WTC11 (cell line): ENCODE measurements around the gene MCF2L. TPM values are rescaled to one million over a fixed set of nuclear protein-coding genes. Genes with fewer than 3 reads are reported as not detected.

Experiments
- ATAC-seq: fragments of 200-7000 bp; cut with Tn5 transposase; 2 replicates; pipeline ENCODE4 v1.10.0; 2021; ENCODE audit warnings: mild to moderate bottlenecking, moderate library complexity
- CTCF ChIA-PET: fragments of 300-600 bp; sonication (Branson Sonifier 250); formaldehyde crosslinking; loops from one replicate; lab custom pipeline; 2021; ENCODE audit warnings: antibody characterized with exemption; lab: Charles Lee
- POLR2A ChIA-PET: fragments of 350-600 bp; sonication (Branson Sonifier 250); formaldehyde crosslinking; loops from one replicate; lab custom pipeline; 2021; ENCODE audit warnings: antibody characterized with exemption; lab: Charles Lee
- DNase-seq: peaks from one replicate; pipeline ENCODE4 v3.0.0; 2021; ENCODE audit warnings: low spot score
- H3K27ac Mint-ChIP-seq: 2 replicates; pipeline ENCODE4 v1.8.0; 2021; ENCODE audit warnings: mixed read lengths
- H3K27me3 Mint-ChIP-seq: 2 replicates; pipeline ENCODE4 v1.8.0; 2021; ENCODE audit warnings: low read depth, mild to moderate bottlenecking, moderate library complexity, mixed read lengths
- H3K36me3 Mint-ChIP-seq: 2 replicates; pipeline ENCODE4 v1.8.0; 2021; ENCODE audit warnings: mixed read lengths
- H3K4me1 Mint-ChIP-seq: 2 replicates; pipeline ENCODE4 v1.8.0; 2022; ENCODE audit warnings: mixed read lengths
- H3K4me3 Mint-ChIP-seq: 2 replicates; pipeline ENCODE4 v1.8.0; 2021; ENCODE audit warnings: mild to moderate bottlenecking, moderate library complexity, mixed read lengths
- H3K9me3 Mint-ChIP-seq: 2 replicates; pipeline ENCODE4 v1.8.0; 2021; ENCODE audit warnings: mixed read lengths
- CBFB ChIP-seq: sonication (generic); formaldehyde crosslinking; IDR thresholded peaks from 2 replicates; pipeline ENCODE4 v1.8.1; 2022; ENCODE audit warnings: mild to moderate bottlenecking, low read depth, missing genetic modification reagents
- JUN ChIP-seq: sonication (generic); formaldehyde crosslinking; IDR thresholded peaks from 2 replicates; pipeline ENCODE4 v1.8.0; 2023; ENCODE audit warnings: mild to moderate bottlenecking, missing genetic modification reagents
- MLX ChIP-seq: sonication (generic); formaldehyde crosslinking; IDR thresholded peaks from 2 replicates; pipeline ENCODE4 v1.8.1; 2023; ENCODE audit warnings: mild to moderate bottlenecking, missing genetic modification reagents, moderate library complexity
- NR2C2 ChIP-seq: sonication (generic); formaldehyde crosslinking; IDR thresholded peaks from 2 replicates; pipeline ENCODE4 v1.8.0; 2022; ENCODE audit warnings: mild to moderate bottlenecking, missing genetic modification reagents
- SOX15 ChIP-seq: fragments of 250-450 bp; sonication (Bioruptor Pico); IDR thresholded peaks from 2 replicates; pipeline ENCODE4 v1.9.0; 2021; ENCODE audit warnings: mild to moderate bottlenecking
- TCF7 ChIP-seq: sonication (generic); formaldehyde crosslinking; IDR thresholded peaks from 2 replicates; pipeline ENCODE4 v1.8.0; 2022; ENCODE audit warnings: mild to moderate bottlenecking, low read depth, missing genetic modification reagents, moderate library complexity
- ZNF121 ChIP-seq: sonication (generic); formaldehyde crosslinking; IDR thresholded peaks from 2 replicates; pipeline ENCODE4 v1.8.0; 2023; ENCODE audit warnings: missing genetic modification reagents
- ZNF138 ChIP-seq: sonication (generic); formaldehyde crosslinking; conservative IDR thresholded peaks from 2 replicates; pipeline ENCODE4 v1.8.1; 2022; ENCODE audit warnings: mild to moderate bottlenecking, moderate library complexity, missing genetic modification reagents
- ZNF396 ChIP-seq: fragments of 250-450 bp; sonication (Bioruptor Pico); IDR thresholded peaks from 2 replicates; pipeline ENCODE4 v1.8.0; 2021; ENCODE audit warnings: mild to moderate bottlenecking, moderate library complexity, borderline replicate concordance
- total RNA-seq: library from RNA; stranded (reverse); gene quantifications from 3 replicates; pipeline ENCODE4 v1.2.3, GENCODE V29; 2021
- TF ChIP-seq, protein P1 (sequence below): sonication (generic); formaldehyde crosslinking; IDR thresholded peaks from 2 replicates; pipeline ENCODE4 v1.8.0; 2023; ENCODE audit warnings: missing genetic modification reagents, mild to moderate bottlenecking, borderline replicate concordance
- TF ChIP-seq, protein P2 (sequence below): sonication (generic); formaldehyde crosslinking; conservative IDR thresholded peaks from 2 replicates; pipeline ENCODE4 v1.8.1; 2022; ENCODE audit warnings: mild to moderate bottlenecking, missing genetic modification reagents
- TF ChIP-seq, protein P3 (sequence below): fragments of 250-450 bp; sonication (Bioruptor Pico); IDR thresholded peaks from 2 replicates; pipeline ENCODE4 v2.1.2; 2022; ENCODE audit warnings: mild to moderate bottlenecking, moderate library complexity
- TF ChIP-seq, protein P4 (sequence below): fragments of 250-450 bp; sonication (Bioruptor Pico); IDR thresholded peaks from 2 replicates; pipeline ENCODE4 v1.9.0; 2021; ENCODE audit warnings: mild to moderate bottlenecking

Gene MCF2L
- total RNA-seq, 1 experiment from 2014 or later = 34.8 TPM

DNA sequence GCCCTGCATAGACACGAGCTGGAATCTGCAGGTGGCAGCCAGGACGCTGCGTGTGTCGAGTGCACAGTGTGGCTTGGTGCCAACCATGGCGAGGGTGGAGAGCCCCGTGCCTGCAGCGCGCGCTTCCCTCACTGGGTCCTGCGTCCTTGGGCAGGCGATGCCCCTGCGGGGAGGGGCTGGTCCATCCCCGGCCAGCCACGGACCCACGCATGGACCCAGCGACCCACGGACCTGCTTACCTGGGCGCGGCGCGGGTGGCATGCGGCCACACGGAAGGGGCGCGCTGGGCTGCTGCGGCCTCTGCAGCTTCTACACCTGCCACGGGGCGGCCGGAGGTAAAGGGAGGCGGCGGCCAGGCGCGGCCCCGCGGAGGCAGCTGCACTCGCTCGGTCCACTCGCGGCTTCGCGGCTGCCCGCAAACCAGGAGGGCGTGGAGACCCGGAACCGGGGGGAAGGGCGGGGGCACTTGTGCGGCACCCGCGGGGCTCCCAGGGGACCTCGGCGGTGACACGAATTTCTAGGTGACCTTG is 569 bp upstream of the MCF2L start (continued):
- TF ChIP-seq, protein P1, sequence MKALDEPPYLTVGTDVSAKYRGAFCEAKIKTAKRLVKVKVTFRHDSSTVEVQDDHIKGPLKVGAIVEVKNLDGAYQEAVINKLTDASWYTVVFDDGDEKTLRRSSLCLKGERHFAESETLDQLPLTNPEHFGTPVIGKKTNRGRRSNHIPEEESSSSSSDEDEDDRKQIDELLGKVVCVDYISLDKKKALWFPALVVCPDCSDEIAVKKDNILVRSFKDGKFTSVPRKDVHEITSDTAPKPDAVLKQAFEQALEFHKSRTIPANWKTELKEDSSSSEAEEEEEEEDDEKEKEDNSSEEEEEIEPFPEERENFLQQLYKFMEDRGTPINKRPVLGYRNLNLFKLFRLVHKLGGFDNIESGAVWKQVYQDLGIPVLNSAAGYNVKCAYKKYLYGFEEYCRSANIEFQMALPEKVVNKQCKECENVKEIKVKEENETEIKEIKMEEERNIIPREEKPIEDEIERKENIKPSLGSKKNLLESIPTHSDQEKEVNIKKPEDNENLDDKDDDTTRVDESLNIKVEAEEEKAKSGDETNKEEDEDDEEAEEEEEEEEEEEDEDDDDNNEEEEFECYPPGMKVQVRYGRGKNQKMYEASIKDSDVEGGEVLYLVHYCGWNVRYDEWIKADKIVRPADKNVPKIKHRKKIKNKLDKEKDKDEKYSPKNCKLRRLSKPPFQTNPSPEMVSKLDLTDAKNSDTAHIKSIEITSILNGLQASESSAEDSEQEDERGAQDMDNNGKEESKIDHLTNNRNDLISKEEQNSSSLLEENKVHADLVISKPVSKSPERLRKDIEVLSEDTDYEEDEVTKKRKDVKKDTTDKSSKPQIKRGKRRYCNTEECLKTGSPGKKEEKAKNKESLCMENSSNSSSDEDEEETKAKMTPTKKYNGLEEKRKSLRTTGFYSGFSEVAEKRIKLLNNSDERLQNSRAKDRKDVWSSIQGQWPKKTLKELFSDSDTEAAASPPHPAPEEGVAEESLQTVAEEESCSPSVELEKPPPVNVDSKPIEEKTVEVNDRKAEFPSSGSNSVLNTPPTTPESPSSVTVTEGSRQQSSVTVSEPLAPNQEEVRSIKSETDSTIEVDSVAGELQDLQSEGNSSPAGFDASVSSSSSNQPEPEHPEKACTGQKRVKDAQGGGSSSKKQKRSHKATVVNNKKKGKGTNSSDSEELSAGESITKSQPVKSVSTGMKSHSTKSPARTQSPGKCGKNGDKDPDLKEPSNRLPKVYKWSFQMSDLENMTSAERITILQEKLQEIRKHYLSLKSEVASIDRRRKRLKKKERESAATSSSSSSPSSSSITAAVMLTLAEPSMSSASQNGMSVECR = peak; percentile 22; the same call in 1 of the 2 replicates

DNA sequence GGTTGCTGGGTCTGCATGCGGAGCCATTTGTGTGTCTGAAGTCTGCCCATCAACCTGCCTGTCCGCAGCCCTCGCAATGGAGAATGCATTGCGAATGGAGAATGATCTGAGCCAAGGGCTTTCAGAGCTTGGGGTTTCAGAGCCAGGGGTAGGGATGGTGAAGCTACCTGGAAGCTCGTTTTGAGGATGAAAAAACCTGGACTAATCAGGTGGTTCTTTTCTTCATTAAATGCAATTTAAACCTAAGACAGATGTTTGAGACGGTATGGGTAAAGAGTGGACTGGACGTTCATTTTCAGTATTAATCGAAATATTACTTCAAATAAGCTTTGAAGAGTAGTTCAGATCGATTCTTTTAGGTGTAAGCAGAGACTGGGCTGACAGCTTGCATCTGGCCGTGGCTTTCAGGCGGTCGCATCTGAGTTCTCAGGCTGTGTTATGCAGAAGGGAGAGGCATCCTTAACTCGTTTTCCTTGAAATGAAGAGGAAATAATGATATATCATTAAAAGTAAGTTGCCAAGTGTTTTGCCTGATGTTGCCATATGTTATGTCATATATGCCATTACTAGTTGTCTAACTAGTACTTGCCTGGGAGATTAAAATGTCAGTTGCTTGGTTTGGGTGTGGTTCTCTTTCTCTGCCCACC is 801 bp downstream of the MCF2L start:
- no peak for DNase-seq
- ChIA-PET POLR2A (no interaction called here), CTCF (interaction anchor here (0.9 to 3.9 kb wide), 12 partner anchors 8 to 130 kb away, joined by 3 to 42 read pairs (median 5); no protein-coding TSS in a partner anchor)
- Mint-ChIP-seq H3K9me3 (peaks cover 15% of the 10 kb centered on the region), H3K27ac (no peak overlapping the region), H3K4me3 (peak overlapping the region; percentile 83), H3K36me3 (no peaks in the 10 kb centered on the region; the same call in 1 of the 2 replicates), H3K27me3 (peaks cover 16% of the 10 kb centered on the region), H3K4me1 (peaks cover 11% of the 10 kb centered on the region)
- TF ChIP-seq ZNF121 (no peak), TCF7 (CRISPR knock-in tag) (no peak), SOX15 (no peak), MLX (no peak), CBFB (CRISPR knock-in tag) (no peak), NR2C2 (CRISPR knock-in tag) (no peak), ZNF138 (CRISPR knock-in tag) (no peak), JUN (CRISPR knock-in tag) (no peak), ZNF396 (no peak)
- TF ChIP-seq, protein P2, sequence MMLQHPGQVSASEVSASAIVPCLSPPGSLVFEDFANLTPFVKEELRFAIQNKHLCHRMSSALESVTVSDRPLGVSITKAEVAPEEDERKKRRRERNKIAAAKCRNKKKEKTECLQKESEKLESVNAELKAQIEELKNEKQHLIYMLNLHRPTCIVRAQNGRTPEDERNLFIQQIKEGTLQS (CRISPR knock-in tag) = no peak
- TF ChIP-seq, protein P3, sequence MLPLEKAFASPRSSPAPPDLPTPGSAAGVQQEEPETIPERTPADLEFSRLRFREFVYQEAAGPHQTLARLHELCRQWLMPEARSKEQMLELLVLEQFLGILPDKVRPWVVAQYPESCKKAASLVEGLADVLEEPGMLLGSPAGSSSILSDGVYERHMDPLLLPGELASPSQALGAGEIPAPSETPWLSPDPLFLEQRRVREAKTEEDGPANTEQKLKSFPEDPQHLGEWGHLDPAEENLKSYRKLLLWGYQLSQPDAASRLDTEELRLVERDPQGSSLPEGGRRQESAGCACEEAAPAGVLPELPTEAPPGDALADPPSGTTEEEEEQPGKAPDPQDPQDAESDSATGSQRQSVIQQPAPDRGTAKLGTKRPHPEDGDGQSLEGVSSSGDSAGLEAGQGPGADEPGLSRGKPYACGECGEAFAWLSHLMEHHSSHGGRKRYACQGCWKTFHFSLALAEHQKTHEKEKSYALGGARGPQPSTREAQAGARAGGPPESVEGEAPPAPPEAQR (CRISPR knock-in tag) = no peak
- TF ChIP-seq, protein P4, sequence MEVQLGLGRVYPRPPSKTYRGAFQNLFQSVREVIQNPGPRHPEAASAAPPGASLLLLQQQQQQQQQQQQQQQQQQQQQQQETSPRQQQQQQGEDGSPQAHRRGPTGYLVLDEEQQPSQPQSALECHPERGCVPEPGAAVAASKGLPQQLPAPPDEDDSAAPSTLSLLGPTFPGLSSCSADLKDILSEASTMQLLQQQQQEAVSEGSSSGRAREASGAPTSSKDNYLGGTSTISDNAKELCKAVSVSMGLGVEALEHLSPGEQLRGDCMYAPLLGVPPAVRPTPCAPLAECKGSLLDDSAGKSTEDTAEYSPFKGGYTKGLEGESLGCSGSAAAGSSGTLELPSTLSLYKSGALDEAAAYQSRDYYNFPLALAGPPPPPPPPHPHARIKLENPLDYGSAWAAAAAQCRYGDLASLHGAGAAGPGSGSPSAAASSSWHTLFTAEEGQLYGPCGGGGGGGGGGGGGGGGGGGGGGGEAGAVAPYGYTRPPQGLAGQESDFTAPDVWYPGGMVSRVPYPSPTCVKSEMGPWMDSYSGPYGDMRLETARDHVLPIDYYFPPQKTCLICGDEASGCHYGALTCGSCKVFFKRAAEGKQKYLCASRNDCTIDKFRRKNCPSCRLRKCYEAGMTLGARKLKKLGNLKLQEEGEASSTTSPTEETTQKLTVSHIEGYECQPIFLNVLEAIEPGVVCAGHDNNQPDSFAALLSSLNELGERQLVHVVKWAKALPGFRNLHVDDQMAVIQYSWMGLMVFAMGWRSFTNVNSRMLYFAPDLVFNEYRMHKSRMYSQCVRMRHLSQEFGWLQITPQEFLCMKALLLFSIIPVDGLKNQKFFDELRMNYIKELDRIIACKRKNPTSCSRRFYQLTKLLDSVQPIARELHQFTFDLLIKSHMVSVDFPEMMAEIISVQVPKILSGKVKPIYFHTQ (CRISPR knock-in tag) = no peak
- peak; percentile 22 for ATAC-seq
